SKM-1 (cell line): ENCODE measurements around the gene SEC16B.

ENCODE experiments used
- DNase-seq: peaks from one replicate; lab custom pipeline; 2025; ENCODE audit not compliant: unreplicated experiment; lab: John Stamatoyannopoulos, UW

SEC16B gene

GRCh38 chr1:177944016-177944949 is 25.6 kb downstream of the SEC16B start:
- no peak for DNase-seq

- DNase-seq = no peak
Measured at GRCh38 chr1:177941976-177942375, 27.9 kb downstream of the SEC16B start.

- DNase-seq = no peak
Measured at GRCh38 chr1:177940682-177941081, 29.2 kb downstream of the SEC16B start.

- no peak for DNase-seq
Measured at GRCh38 chr1:177937931-177938330, 31.9 kb downstream of the SEC16B start.

GRCh38 chr1:177937174-177937770 is 32.6 kb downstream of the SEC16B start:
- DNase-seq = no peak

- DNase-seq = no peak
Measured at GRCh38 chr1:177935638-177936415, 34.0 kb downstream of the SEC16B start.

- DNase-seq = no peak
Measured at GRCh38 chr1:177934927-177935326, 34.9 kb downstream of the SEC16B start.

- no peak for DNase-seq
Measured at GRCh38 chr1:177934461-177934860, 35.4 kb downstream of the SEC16B start.

GRCh38 chr1:177933881-177934280 is 36.0 kb downstream of the SEC16B start:
- DNase-seq = peak; percentile 22

GRCh38 chr1:177932123-177932522 is 37.7 kb downstream of the SEC16B start:
- DNase-seq = no peak

- DNase-seq = no peak
Measured at GRCh38 chr1:177928952-177929351, 40.9 kb downstream of the SEC16B start.

GRCh38 chr1:177928194-177928593 is 41.7 kb downstream of the SEC16B start:
- no peak for DNase-seq

- DNase-seq = no peak
Measured at GRCh38 chr1:177927021-177927596, 42.7 kb downstream of the SEC16B start.

- DNase-seq = no peak
Measured at GRCh38 chr1:177926201-177926600, 43.7 kb downstream of the SEC16B start.

- DNase-seq = no peak
Measured at GRCh38 chr1:177925006-177925405, 44.9 kb downstream of the SEC16B start.

- no peak for DNase-seq
Measured at GRCh38 chr1:177923441-177923840, 46.4 kb downstream of the SEC16B start.

- no peak for DNase-seq
Measured at GRCh38 chr1:177922209-177922608, 47.6 kb downstream of the SEC16B start.

GRCh38 chr1:177921590-177921989 is 48.3 kb downstream of the SEC16B start:
- DNase-seq = no peak

GRCh38 chr1:177920091-177920490 is 49.8 kb downstream of the SEC16B start:
- DNase-seq = no peak

- DNase-seq = no peak
Measured at GRCh38 chr1:177915641-177916040, 54.2 kb downstream of the SEC16B start.

- DNase-seq = no peak
Measured at GRCh38 chr1:177914603-177915002, 55.3 kb downstream of the SEC16B start.
